ENCODE results near the gene HDAC7.

The HDAC7 gene

DNA sequence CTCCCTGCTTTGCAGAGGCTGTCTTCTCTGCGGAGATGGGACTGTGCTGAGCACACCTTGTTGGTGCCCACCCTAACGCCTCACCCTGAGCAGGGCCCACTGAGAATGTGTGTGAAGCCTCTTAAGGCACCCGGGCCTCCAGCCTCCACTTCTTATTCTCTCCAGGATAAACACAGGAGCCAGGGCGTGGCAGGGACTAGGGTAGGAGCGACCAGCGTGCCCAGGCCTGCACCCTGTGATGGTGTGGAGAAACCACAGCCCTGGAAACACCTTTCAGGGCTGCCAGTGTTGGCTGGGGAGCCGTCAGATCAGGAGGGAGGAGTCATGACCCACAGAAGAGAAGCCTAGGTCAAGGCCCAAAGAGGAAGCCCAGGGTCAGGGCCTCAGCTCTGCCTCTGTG, 43.8 kb upstream of the HDAC7 start:
- DNase-seq (ENCODE audit: low read depth), result no peak
- no peak overlapping the region for H3K4me3 ChIP-seq (ENCODE audit: low read depth, low read length)
- TF ChIP-seq, protein P1, sequence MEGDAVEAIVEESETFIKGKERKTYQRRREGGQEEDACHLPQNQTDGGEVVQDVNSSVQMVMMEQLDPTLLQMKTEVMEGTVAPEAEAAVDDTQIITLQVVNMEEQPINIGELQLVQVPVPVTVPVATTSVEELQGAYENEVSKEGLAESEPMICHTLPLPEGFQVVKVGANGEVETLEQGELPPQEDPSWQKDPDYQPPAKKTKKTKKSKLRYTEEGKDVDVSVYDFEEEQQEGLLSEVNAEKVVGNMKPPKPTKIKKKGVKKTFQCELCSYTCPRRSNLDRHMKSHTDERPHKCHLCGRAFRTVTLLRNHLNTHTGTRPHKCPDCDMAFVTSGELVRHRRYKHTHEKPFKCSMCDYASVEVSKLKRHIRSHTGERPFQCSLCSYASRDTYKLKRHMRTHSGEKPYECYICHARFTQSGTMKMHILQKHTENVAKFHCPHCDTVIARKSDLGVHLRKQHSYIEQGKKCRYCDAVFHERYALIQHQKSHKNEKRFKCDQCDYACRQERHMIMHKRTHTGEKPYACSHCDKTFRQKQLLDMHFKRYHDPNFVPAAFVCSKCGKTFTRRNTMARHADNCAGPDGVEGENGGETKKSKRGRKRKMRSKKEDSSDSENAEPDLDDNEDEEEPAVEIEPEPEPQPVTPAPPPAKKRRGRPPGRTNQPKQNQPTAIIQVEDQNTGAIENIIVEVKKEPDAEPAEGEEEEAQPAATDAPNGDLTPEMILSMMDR (IDR thresholded peaks at IDR 0.05; ENCODE audit: low read depth, low read length, missing control alignments), result no peak
- in situ Hi-C loops (cut with HindIII; ENCODE audit: low sequenced_read_pairs), result no loop called here

DNA sequence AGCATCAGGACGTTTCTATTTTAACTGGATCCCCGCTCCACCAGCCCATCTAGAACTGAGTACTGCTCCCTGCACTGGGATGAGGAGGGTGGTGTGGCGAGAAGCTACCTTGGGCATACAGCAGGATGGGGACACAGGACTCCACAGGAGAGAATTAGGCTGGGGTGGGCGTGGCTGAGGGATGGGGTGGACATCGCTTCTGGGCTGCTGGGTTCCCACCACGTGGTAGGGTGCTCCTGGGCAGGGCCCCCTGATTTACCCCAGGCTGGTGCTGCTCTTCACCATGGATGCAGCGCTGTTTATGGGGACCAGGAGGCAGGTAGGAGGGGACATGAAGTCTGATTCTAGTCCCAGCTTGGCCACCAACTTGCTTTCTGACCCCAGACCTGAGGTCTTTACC, 43.2 kb upstream of the HDAC7 start:
- TF ChIP-seq, protein P1 (IDR thresholded peaks at IDR 0.05; ENCODE audit: low read depth, low read length, missing control alignments), result no peak
- in situ Hi-C loops (cut with HindIII; ENCODE audit: low sequenced_read_pairs), result no loop called here
- no peak overlapping the region for H3K4me3 ChIP-seq (ENCODE audit: low read depth, low read length)
- no peak for DNase-seq (ENCODE audit: low read depth)

DNA sequence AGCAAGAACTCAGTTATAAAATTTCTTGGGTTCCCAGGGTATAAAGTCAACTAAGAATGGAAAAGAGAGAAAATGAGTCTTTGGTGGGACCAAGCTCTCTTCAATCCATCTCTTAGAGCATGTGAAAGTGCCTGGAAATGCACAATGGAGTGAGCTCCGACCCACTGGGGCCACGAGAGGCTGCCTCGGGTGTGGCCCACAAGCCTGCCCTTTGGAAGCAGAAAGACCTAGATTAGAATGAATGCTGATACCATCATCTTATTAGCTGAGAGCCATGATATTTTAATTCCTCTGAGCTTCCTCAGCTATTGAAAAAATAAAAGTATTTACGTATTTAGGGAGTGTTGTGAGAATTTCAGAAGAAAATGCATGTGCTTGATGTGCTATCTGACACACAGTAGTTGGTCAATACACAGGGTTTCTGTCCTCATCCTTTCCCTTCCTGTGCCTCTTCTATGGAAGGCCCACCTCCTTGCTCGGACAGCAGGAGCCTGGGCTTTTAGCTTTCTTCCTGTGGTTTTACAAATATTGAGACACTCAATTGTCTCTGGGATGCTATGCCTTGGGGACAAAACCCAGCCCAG, 42.6 kb upstream of the HDAC7 start:
- no peak overlapping the region for H3K4me3 ChIP-seq (ENCODE audit: low read depth, low read length)
- in situ Hi-C loops (cut with HindIII; ENCODE audit: low sequenced_read_pairs), result no loop called here
- no peak for DNase-seq (ENCODE audit: low read depth)
- TF ChIP-seq, protein P1 (IDR thresholded peaks at IDR 0.05; ENCODE audit: low read depth, low read length, missing control alignments), result no peak

DNA sequence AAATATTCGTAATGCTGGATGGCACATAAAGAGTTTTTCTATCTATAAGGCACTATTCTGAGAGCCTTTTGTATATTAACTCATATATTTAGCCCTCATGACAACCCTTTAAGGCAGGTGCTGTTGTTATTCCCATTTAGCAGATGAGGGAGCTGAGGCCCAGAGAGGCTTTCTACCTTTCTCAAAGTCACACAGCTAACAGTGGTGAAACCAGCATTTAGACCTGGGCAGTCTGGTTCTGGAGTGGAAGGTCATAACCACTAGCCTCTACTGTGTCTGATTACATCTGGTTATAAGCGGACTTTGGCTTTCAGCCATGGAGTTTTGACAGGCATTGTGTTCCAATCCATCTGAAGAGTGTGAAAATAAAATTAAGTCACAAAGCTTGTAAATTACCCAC, 41.2 kb upstream of the HDAC7 start:
- DNase-seq (ENCODE audit: low read depth), result no peak
- in situ Hi-C loops (cut with HindIII; ENCODE audit: low sequenced_read_pairs), result no loop called here
- H3K4me3 ChIP-seq (ENCODE audit: low read depth, low read length), result no peak overlapping the region
- TF ChIP-seq, protein P1 (IDR thresholded peaks at IDR 0.05; ENCODE audit: low read depth, low read length, missing control alignments), result no peak

DNA sequence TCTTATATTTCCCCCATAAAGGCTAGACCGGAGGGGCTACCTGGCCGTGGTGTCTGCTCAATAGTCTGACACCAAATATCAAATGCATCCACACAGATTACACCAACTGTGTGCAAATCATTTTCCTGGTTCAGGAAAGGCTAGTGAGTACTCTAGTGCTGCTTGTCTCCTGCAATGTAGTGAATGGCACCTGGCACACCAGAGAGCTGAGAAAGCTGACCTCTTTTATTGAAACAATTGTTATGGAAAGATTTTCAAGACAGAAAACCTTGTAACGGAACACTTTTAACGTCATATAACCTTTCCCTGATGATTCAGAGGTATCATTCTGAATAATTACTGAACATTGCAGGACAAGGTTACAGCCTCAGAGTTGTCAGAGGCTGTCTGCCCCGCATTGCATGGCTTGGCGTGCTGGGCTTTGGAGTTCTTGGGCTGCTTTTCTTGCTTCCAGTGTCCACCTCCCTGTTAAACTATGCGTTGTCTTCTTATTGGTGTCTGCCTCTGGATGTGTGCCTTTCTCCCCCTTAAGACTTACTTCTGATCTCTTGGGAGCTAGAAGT, 40.7 kb upstream of the HDAC7 start:
- TF ChIP-seq, protein P1 (IDR thresholded peaks at IDR 0.05; ENCODE audit: low read depth, low read length, missing control alignments), result no peak
- in situ Hi-C loops (cut with HindIII; ENCODE audit: low sequenced_read_pairs), result no loop called here
- DNase-seq (ENCODE audit: low read depth), result no peak
- H3K4me3 ChIP-seq (ENCODE audit: low read depth, low read length), result no peak overlapping the region

DNA sequence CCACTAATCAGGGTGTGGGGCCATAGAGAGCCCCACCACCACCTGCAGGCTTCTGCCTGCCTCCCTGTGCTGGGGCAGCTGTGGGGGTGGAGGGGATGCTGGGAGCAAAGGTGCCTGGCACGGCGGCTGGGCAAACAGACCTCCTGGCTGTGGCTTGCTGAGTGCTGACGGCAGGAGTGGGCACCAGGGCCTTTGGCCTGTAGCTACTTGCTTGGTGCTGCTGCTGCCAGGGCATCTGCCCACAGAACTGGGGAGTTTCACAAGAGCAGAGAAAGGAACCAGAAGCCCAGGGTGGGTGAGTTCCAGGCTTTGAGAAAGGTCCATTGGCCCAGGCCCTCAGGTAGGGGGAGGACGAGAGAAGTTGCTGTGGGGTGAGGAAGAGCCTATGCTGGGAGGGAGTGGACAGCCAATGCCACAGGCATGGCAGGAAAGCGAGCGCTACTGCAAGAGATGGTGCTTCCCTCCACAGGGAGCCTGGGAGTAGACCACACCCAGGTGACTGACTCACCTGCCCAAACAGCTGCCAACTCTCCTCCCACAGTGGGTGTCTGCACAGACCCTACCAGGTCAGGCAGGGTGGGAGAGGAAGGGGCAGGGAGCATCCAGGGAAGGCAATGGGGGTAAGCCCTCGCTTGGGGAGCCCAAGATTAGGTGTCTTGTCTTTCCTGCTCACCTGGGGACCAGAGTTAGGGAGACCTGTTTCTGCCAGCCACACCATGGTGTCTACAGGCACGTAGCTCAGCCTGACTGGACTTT, 39.0 kb upstream of the HDAC7 start:
- H3K4me3 ChIP-seq (ENCODE audit: low read depth, low read length), result no peak overlapping the region
- in situ Hi-C loops (cut with HindIII; ENCODE audit: low sequenced_read_pairs), result no loop called here
- DNase-seq (ENCODE audit: low read depth), result no peak
- TF ChIP-seq, protein P1 (IDR thresholded peaks at IDR 0.05; ENCODE audit: low read depth, low read length, missing control alignments), result no peak
